GM13977 (cell line): Measurements from ENCODE around the gene ARL15.

ENCODE experiments used
- DNase-seq: peaks from one replicate; pipeline ENCODE4 v3.0.0; 2012; ENCODE audit warnings: low spot score
- CTCF ChIP-seq: IDR thresholded peaks from 2 replicates; pipeline ENCODE4 v1.5.1; 2012; ENCODE audit warnings: mild to moderate bottlenecking, control low read depth; ENCODE audit not compliant: insufficient read depth; ENCODE audit errors: extremely low read depth, missing control alignments
- in situ Hi-C: fragments of 300-500 bp; cut with MboI; formaldehyde crosslinking; loops from one replicate; pipeline ENCODE4 v1.12.0; 2022; ENCODE audit warnings: low sequenced_read_pairs, low pct_unique_long_range_greater_than_20kb, mixed read lengths, inconsistent platforms; ENCODE audit not compliant: unreplicated experiment

The ARL15 gene

GRCh38 chr5:53937467-53937866 is 372.9 kb downstream of the ARL15 start:
- DNase-seq = no peak
- TF ChIP-seq CTCF = no peak
- in situ Hi-C loops = no loop called here

GRCh38 chr5:53936481-53937352 is 373.7 kb downstream of the ARL15 start:
- in situ Hi-C loops = no loop called here
- no peak for DNase-seq
- no peak for TF ChIP-seq CTCF

- in situ Hi-C loops = no loop called here
- DNase-seq = no peak
- TF ChIP-seq CTCF = no peak
Observed at GRCh38 chr5:53934151-53934820, 376.1 kb downstream of the ARL15 start.

GRCh38 chr5:53932351-53932750 is 378.0 kb downstream of the ARL15 start:
- in situ Hi-C loops = no loop called here
- DNase-seq = no peak
- no peak for TF ChIP-seq CTCF

- in situ Hi-C loops = no loop called here
- TF ChIP-seq CTCF = no peak
- no peak for DNase-seq
Observed at GRCh38 chr5:53930457-53930856, 379.9 kb downstream of the ARL15 start.

- in situ Hi-C loops = no loop called here
- no peak for TF ChIP-seq CTCF
- DNase-seq = no peak
Observed at GRCh38 chr5:53929570-53929969, 380.8 kb downstream of the ARL15 start.
